Common myeloid progenitor, CD34-positive (primary cell): Measurements from ENCODE around the gene SLC6A7.

Experiments
- CTCF ChIA-PET: fragments of 350-600 bp; sonication (Branson Sonifier 250); formaldehyde crosslinking; loops from one replicate; lab custom pipeline; 2021; ENCODE audit warnings: antibody characterized with exemption; lab: Charles Lee
- POLR2A ChIA-PET: fragments of 350-600 bp; sonication (Branson Sonifier 250); formaldehyde crosslinking; loops from one replicate; lab custom pipeline; 2021; ENCODE audit warnings: antibody characterized with exemption; lab: Charles Lee
- DNase-seq, 3 donors: peaks; one replicate each; pipeline versions ENCODE4 v3.0.0 to v3.0.0-alpha.2; 2013
- H3K27ac ChIP-seq, 2 experiments: 1 replicate in 1 of 2; 2 replicates in 1 of 2; pipeline ENCODE4 v1.7.0; 2013; ENCODE audit warnings: inconsistent platforms in 2 of 2, low read length in 2 of 2, mild to moderate bottlenecking in 2 of 2, low read depth in 1 of 2, moderate library complexity in 1 of 2; ENCODE audit not compliant: severe bottlenecking in 2 of 2, insufficient read depth in 1 of 2, poor library complexity in 1 of 2
- H3K27me3 ChIP-seq, 5 experiments: replicated peaks in 2 of 5; 1 replicate in 3 of 5; 2 replicates in 2 of 5; pipeline versions ENCODE4 v1.6.1 to v1.7.0; 2013; ENCODE audit warnings: low read length in 4 of 5, mild to moderate bottlenecking in 2 of 5, moderate library complexity in 2 of 5, inconsistent platforms in 1 of 5; ENCODE audit not compliant: insufficient read depth in 5 of 5, control insufficient read depth in 4 of 5
- H3K36me3 ChIP-seq, 4 experiments: 1 replicate in 2 of 4; 2 replicates in 2 of 4; pipeline versions ENCODE4 v1.6.1 to v1.7.0; 2013; ENCODE audit warnings: low read length in 3 of 4, control low read depth in 1 of 4, mild to moderate bottlenecking in 1 of 4; ENCODE audit not compliant: control insufficient read depth in 4 of 4, insufficient read depth in 4 of 4
- H3K4me1 ChIP-seq, 4 experiments: 1 replicate in 3 of 4; 2 replicates in 1 of 4; pipeline versions ENCODE4 v1.6.1 to v1.7.1; 2013; ENCODE audit warnings: low read length in 3 of 4, mild to moderate bottlenecking in 3 of 4, control low read depth in 1 of 4, inconsistent platforms in 1 of 4, moderate library complexity in 1 of 4; ENCODE audit not compliant: control insufficient read depth in 4 of 4, insufficient read depth in 4 of 4; ENCODE audit errors: control extremely low read depth in 1 of 4
- H3K4me3 ChIP-seq, 7 experiments: 1 replicate in 4 of 7; 2 replicates in 3 of 7; pipeline versions ENCODE4 v1.5.1 to v1.7.0; 2013; ENCODE audit warnings: mild to moderate bottlenecking in 7 of 7, low read length in 6 of 7, moderate library complexity in 6 of 7, inconsistent platforms in 2 of 7, low read depth in 2 of 7, control low read depth in 1 of 7; ENCODE audit not compliant: insufficient read depth in 4 of 7, control insufficient read depth in 1 of 7; ENCODE audit errors: extremely low read depth in 1 of 7
- H3K9me3 ChIP-seq, 5 experiments: 1 replicate in 4 of 5; 2 replicates in 1 of 5; pipeline versions ENCODE4 v1.6.1 to v1.7.1; 2013; ENCODE audit warnings: low read length in 4 of 5, mild to moderate bottlenecking in 2 of 5, inconsistent platforms in 1 of 5, low read depth in 1 of 5, moderate library complexity in 1 of 5; ENCODE audit not compliant: control insufficient read depth in 4 of 5, insufficient read depth in 2 of 5; ENCODE audit errors: control extremely low read depth in 1 of 5
- WGBS: methylation state at CpG from one replicate; pipeline ENCODE4 v1.1.5; 2013; ENCODE audit not compliant: insufficient coverage; 5-methylcytosine and 5-hydroxymethylcytosine counted together

The SLC6A7 gene

DNA sequence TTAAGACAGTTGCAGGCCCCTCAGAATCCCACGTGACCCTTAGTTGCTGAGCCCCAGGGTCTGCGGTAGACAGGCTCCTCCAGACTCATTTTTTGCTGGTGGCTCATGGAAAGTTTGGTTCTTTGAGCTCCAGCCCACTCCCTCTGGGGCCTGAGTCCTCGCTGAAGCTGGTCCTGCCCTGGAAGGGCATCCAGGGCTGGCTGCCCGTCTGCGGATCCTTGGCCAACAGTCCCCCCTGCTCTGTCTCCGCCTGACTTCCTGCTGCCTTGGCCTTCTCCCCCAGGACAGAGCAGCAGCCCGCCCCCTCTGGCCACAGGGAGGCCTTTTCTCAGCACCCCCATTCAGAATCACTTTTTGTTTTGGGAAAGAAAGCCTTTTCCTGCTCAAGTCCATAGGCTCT lies 24.4 kb downstream of the SLC6A7 start:
- POLR2A ChIA-PET = no interaction called here
- H3K27me3 ChIP-seq = peaks cover 0 to 31% (median 8%) of the 10 kb centered on the region in 5 experiments
- H3K9me3 ChIP-seq = no peaks in the 10 kb centered on the region
- 97% methylated on average over 5 of the region's 7 CpGs for WGBS
- H3K4me3 ChIP-seq = no peak overlapping the region
- no peak overlapping the region for H3K27ac ChIP-seq
- H3K36me3 ChIP-seq = no peaks in the 10 kb centered on the region
- peaks cover 0 to 6% (median 5%) of the 10 kb centered on the region in 4 experiments for H3K4me1 ChIP-seq
- CTCF ChIA-PET = interaction anchor here (0.6 to 8.7 kb wide), 10 partner anchors 11 to 85 kb away, joined by 3 to 104 read pairs (median 4); no protein-coding TSS in a partner anchor
- DNase-seq = no peak

DNA sequence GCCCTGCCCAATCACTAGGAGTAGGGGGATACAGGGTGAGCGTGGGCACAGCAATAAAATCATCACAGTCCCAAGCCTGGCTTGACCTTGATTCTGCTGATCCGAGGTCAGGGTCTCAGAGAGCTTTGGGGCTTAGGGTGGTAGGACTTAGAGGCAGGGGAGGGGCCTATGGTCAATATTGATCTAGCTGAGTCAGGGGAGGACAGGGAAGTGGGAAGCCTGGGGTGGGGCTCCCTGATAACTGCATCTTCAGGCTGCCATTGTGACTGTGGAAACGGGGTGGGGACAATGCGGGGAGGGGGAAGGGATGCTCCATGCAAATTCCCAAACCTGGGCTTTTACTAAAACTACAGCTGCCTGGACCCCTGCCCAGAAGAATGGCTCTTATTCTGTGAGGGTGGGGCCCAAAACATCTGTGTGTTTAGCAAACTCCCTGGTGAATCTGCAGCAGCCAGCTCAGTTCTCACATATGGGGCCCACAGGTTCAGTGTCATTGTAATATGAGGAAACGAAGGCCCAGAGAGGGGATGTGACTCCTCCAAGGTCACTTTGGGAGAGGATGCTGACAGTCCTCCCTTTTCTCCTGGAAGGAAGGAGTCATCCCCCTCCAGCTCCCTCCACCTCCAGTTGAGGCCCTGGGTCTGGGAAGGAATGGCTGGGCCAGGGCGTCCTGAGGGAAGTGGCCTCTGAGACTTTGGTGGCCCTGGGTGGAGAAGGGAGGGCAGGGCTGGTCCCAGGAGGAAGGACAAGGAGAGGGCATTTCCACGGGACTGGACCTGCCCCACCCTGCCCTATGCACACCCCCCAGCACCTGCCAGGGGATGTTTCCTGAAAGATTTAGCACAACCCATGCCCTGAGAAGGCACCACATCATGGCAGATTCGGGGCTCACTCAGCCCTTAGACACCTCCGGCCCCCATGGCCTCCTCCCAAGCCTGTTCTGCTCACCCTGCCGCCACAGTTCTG lies 26.4 kb downstream of the SLC6A7 start:
- DNase-seq = no peak
- WGBS = 94% methylated on average over 8 of the region's 10 CpGs

DNA sequence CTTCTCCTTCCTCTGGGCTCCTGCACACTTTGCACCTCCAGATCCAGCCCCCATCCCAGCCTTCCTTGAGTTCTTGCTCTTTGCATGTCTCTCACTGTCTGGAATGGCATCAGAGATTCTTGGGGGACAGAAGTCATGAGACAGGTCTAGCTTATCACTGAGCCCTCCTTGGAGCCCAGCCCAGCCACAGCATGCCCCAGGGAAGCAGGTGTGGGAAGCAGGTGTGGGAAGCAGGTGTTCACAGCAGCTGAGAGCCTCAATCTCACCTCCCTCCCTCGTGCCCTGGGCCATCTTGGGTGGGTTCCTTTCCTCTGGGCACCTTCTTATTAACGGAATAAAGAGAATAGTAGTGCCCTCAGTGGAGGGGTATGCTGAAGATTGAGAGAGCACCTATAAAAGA lies 27.2 kb downstream of the SLC6A7 start:
- no peaks in the 10 kb centered on the region for H3K9me3 ChIP-seq
- no peak for DNase-seq
- H3K27ac ChIP-seq = no peak overlapping the region
- ChIA-PET POLR2A (interaction anchor here (0.6 kb wide), 1 partner anchor 22 kb away, joined by 3 read pairs; no protein-coding TSS in a partner anchor), CTCF (interaction anchor here (0.6 to 8.7 kb wide), 11 partner anchors 8 to 382 kb away, joined by 3 to 104 read pairs (median 3); partner anchors contain the start of gene PDGFRB)
- no peaks in the 10 kb centered on the region for H3K36me3 ChIP-seq
- H3K27me3 ChIP-seq = peaks cover 0 to 23% (median 8%) of the 10 kb centered on the region in 5 experiments
- H3K4me3 ChIP-seq = no peak overlapping the region
- H3K4me1 ChIP-seq = no peaks in the 10 kb centered on the region
- WGBS = no CpG with 5 or more reads among the region's 2 CpGs

More for the DNA sequence above, 26.4 kb downstream of the SLC6A7 start:
- ChIA-PET POLR2A (interaction anchor here (0.6 kb wide), 1 partner anchor 21 kb away, joined by 3 read pairs; no protein-coding TSS in a partner anchor), CTCF (interaction anchor here (0.6 to 8.7 kb wide), 15 partner anchors 9 to 186 kb away, joined by 3 to 104 read pairs (median 4); no protein-coding TSS in a partner anchor)
- Histone ChIP-seq H3K27ac (no peak overlapping the region), H3K27me3 (peaks cover 0 to 23% (median 8%) of the 10 kb centered on the region in 5 experiments), H3K4me1 (no peaks in the 10 kb centered on the region), H3K36me3 (no peaks in the 10 kb centered on the region), H3K4me3 (no peak overlapping the region), H3K9me3 (no peaks in the 10 kb centered on the region)

DNA sequence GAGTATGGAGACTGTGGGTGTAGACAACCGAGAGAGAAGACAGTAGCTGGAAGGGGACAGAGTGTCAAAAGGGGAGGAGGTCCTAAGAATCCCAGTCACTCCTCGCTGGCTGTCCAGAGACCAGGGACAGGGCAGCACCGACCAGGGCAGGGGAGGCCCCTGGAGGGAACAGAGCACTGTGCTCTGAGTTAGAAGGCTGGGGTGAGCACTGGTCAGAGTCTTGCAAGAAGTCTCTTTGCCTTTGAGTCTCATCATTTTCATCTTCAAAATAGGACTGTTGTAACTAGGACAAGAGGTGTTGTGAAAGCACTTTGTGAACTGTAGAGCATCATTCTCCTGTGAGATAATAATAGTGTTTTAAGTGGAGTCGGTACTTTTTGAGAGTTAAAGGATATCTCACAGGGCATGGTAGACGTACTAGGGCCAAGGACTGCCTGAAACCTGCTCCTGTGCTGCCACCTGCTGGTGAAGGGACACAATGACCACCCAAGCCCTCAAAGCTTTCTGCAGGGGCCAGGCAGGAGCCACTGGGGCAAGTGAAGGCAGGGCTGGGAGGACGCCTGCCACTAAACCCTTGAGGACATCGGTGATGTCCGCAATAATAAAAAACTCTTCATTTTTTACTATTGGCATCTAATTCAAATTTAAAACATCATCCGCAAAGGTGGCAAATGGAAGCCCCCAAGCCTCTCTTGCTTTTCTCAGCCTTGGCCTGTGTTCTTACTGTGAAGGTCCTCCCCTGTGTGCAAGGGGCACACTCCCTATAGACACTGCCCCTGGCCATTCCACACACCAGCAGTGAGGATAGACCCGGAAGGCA lies 28.2 kb downstream of the SLC6A7 start:
- Histone ChIP-seq H3K27ac (no peak overlapping the region), H3K9me3 (no peaks in the 10 kb centered on the region), H3K27me3 (peaks cover 0 to 23% (median 8%) of the 10 kb centered on the region in 5 experiments), H3K4me3 (no peak overlapping the region), H3K36me3 (no peaks in the 10 kb centered on the region), H3K4me1 (no peaks in the 10 kb centered on the region)
- CTCF ChIA-PET = interaction anchor here (0.8 to 8.7 kb wide), 36 partner anchors 9 to 384 kb away, joined by 3 to 104 read pairs (median 4); partner anchors contain the start of gene PDGFRB
- peak; percentile 80 to 91 (median 87) for DNase-seq
- WGBS = 44% methylated on average over 9 of the region's 10 CpGs
- POLR2A ChIA-PET = interaction anchor here (0.7 to 1.0 kb wide), 3 partner anchors 69 to 136 kb away, joined by 3 to 5 read pairs (median 3); no protein-coding TSS in a partner anchor

DNA sequence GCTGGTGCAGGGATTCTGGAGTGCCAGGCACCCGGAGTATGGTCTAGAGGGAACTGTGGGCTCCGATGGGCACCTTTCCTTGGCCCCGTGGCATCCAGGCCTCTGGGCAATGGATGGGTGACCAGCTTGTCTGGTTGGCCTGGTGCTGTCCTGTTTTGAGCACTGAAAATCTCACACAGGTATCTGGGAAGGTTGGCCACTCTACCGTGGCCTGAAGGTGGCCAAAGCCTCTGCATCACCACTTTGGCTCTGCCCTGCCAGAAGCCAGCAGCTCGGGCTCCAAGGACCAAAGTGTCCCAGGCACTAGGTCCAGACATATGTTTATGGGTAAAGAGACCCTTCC lies 28.8 kb downstream of the SLC6A7 start:
- H3K36me3 ChIP-seq = no peaks in the 10 kb centered on the region
- H3K4me1 ChIP-seq = no peaks in the 10 kb centered on the region
- H3K27me3 ChIP-seq = peaks cover 0 to 23% (median 8%) of the 10 kb centered on the region in 5 experiments
- 86% methylated on average over 5 of the region's 5 CpGs for WGBS
- CTCF ChIA-PET = interaction anchor here (0.8 to 8.7 kb wide), 34 partner anchors 9 to 385 kb away, joined by 3 to 104 read pairs (median 4); partner anchors contain the start of gene PDGFRB
- H3K4me3 ChIP-seq = no peak overlapping the region
- no peaks in the 10 kb centered on the region for H3K9me3 ChIP-seq
- POLR2A ChIA-PET = interaction anchor here (0.7 to 1.0 kb wide), 3 partner anchors 69 to 136 kb away, joined by 3 to 5 read pairs (median 3); no protein-coding TSS in a partner anchor
- no peak for DNase-seq
- H3K27ac ChIP-seq = no peak overlapping the region

DNA sequence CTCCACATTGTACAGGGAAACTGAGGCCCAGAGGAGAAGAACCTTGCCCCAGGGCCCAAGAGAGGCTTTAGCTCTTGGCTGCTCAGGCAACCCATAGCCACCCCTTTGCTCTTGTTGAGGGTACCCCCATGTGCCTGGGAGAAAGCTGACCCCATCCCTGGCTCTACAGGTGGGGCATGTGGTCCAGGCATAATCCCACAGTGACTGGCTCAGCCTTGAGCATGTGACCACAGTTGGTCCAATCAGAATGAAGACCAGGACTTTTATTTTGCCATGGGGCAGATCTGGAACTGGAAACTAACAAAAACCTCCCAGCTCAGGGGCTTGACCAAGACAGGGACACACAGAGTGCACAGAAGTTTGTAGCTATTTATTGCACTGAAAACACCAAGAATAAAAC lies 29.3 kb downstream of the SLC6A7 start:
- Histone ChIP-seq H3K27ac (no peak overlapping the region), H3K4me1 (no peaks in the 10 kb centered on the region), H3K4me3 (no peak overlapping the region), H3K36me3 (no peaks in the 10 kb centered on the region), H3K27me3 (peaks cover 0 to 20% (median 8%) of the 10 kb centered on the region in 5 experiments), H3K9me3 (no peaks in the 10 kb centered on the region)
- ChIA-PET CTCF (interaction anchor here (0.8 to 8.7 kb wide), 27 partner anchors 9 to 385 kb away, joined by 3 to 104 read pairs (median 4); no protein-coding TSS in a partner anchor), POLR2A (no interaction called here)
- no peak for DNase-seq
